ENCODE measurements around the gene MTNR1B.

Gene MTNR1B

GRCh38 chr11:92931746-92932422 lies 37.6 kb upstream of the MTNR1B start:
- peak; percentile 10 for DNase-seq
- TF ChIP-seq CTCF (IDR thresholded peaks at IDR 0.05; ENCODE audit: low read depth, low read length): no peak
- Histone ChIP-seq H3K27ac (no peak overlapping the region), H3K27me3 (ENCODE audit: insufficient read depth, low read depth, severe bottlenecking) (no peaks in the 10 kb centered on the region), H3K36me3 (no peaks in the 10 kb centered on the region), H3K4me3 (ENCODE audit: low read depth, low read length) (no peak overlapping the region), H3K9me3 (ENCODE audit: severe bottlenecking) (no peaks in the 10 kb centered on the region)

- TF ChIP-seq CTCF (IDR thresholded peaks at IDR 0.05; ENCODE audit: low read depth, low read length): no peak
Observed at GRCh38 chr11:92939305-92939704, 30.1 kb upstream of the MTNR1B start.

DNA sequence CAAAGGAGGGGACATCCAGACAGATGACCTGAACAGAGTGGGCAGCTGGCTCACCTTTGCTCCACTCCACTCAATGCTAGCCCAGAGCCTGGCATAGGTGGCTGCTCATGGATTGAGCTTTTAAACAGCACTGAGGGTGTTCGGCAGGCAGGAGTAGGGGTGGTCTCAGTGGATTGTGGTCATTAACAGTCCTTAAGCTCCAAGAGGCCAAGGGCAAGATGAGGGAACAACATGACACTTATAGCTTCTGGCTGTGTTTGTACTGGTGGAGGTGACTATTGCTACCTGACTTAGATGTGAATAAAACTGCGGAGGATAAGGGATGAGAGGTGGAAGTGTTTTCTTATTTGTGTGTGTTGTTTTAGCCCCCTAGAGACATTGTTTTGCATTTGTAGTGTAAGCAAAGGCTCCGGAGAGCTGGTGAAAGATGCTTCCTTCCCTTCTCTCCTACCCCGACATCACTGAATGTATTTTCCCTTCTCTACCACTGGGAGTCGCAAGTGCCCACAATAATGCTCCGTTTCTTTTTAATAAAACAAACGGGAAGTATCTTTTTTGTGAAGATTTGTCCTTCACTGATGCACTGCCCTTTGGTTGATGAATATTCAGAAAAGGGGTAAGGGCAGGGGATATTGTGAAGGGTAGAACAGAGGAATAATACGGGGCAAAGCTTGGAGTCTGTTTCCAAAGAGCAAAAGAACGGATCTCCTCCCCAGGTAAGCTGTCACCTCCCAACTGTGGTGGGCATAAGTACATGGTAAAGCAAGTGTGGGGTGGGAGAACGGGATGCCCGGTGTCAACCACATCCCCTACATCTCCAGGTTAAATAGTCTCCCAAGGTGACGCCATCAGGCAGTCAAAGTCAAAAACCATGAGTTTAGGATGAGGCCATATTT lies 27.5 kb upstream of the MTNR1B start:
- Histone ChIP-seq H3K9me3 (ENCODE audit: severe bottlenecking) (no peaks in the 10 kb centered on the region), H3K36me3 (no peaks in the 10 kb centered on the region), H3K27ac (no peak overlapping the region), H3K27me3 (ENCODE audit: insufficient read depth, low read depth, severe bottlenecking) (no peaks in the 10 kb centered on the region), H3K4me3 (ENCODE audit: low read depth, low read length) (no peak overlapping the region)
- TF ChIP-seq CTCF (IDR thresholded peaks at IDR 0.05; ENCODE audit: low read depth, low read length): peak; percentile 59
- no peak for DNase-seq

More at GRCh38 chr11:92939305-92939704, 30.1 kb upstream of the MTNR1B start:
- no peak for DNase-seq
- H3K9me3 ChIP-seq (ENCODE audit: severe bottlenecking): no peaks in the 10 kb centered on the region
- H3K27ac ChIP-seq: no peak overlapping the region
- no peak overlapping the region for H3K4me3 ChIP-seq (ENCODE audit: low read depth, low read length)
- H3K36me3 ChIP-seq: no peaks in the 10 kb centered on the region
- H3K27me3 ChIP-seq (ENCODE audit: insufficient read depth, low read depth, severe bottlenecking): no peaks in the 10 kb centered on the region

- Histone ChIP-seq H3K27ac (no peak overlapping the region), H3K9me3 (ENCODE audit: severe bottlenecking) (peaks cover 2% of the 10 kb centered on the region), H3K36me3 (no peaks in the 10 kb centered on the region), H3K27me3 (ENCODE audit: insufficient read depth, low read depth, severe bottlenecking) (no peaks in the 10 kb centered on the region), H3K4me3 (ENCODE audit: low read depth, low read length) (no peak overlapping the region)
- TF ChIP-seq CTCF (IDR thresholded peaks at IDR 0.05; ENCODE audit: low read depth, low read length): no peak
- no peak for DNase-seq
Observed at GRCh38 chr11:92946707-92947106, 22.7 kb upstream of the MTNR1B start.

DNA sequence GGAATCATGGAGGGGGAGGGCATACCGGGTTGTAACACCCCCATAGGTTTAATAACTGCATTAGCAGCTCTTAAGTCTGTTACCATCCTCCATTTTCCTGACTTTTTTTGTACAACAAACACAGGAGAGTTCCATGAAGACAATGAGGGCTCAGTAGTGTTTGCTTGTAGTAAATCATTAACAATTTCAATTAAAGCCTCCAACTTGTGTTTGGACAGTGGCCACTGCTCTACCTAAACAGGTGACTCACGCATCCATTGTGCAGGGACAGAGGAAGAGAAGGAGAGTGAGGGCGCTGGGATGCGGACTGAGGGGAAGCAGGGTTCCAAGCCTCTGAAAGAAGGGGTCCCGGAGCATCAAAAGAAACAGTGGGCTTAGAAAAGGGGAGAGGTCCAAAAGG lies 21.3 kb upstream of the MTNR1B start:
- no peak for TF ChIP-seq CTCF (IDR thresholded peaks at IDR 0.05; ENCODE audit: low read depth, low read length)

More for the DNA sequence above, 21.3 kb upstream of the MTNR1B start:
- no peak overlapping the region for H3K27ac ChIP-seq
- H3K27me3 ChIP-seq (ENCODE audit: insufficient read depth, low read depth, severe bottlenecking): no peaks in the 10 kb centered on the region
- peaks cover 2% of the 10 kb centered on the region for H3K9me3 ChIP-seq (ENCODE audit: severe bottlenecking)
- no peaks in the 10 kb centered on the region for H3K36me3 ChIP-seq
- no peak overlapping the region for H3K4me3 ChIP-seq (ENCODE audit: low read depth, low read length)
- no peak for DNase-seq
